H1 (cell line): ENCODE data around the gene SBK2.

ENCODE experiments used
- ATF3 ChIP-seq: IDR thresholded peaks from 2 replicates; pipeline ENCODE4 v1.6.1; 2011; ENCODE audit warnings: low read depth, mild to moderate bottlenecking, low read length; ENCODE audit not compliant: insufficient read depth
- CBX8 ChIP-seq: fragments of 300-800, 300-1000 bp; sonication (generic); IDR thresholded peaks from 2 replicates; pipeline ENCODE4 v1.7.1; 2016; ENCODE audit warnings: low read depth, low read length, borderline replicate concordance
- CEBPB ChIP-seq: IDR thresholded peaks from 2 replicates; pipeline ENCODE4 v1.6.1; 2012; ENCODE audit warnings: low read depth, low read length
- CTCF ChIP-seq, 3 experiments: IDR thresholded peaks; 1 replicate in 2 of 3; 2 replicates in 1 of 3; pipeline versions ENCODE4 v1.5.1 to v1.6.1; 2011; ENCODE audit warnings: low read length in 3 of 3, mild to moderate bottlenecking in 3 of 3, inconsistent platforms in 2 of 3, low read depth in 1 of 3, moderate library complexity in 1 of 3; ENCODE audit not compliant: insufficient read depth in 1 of 3; ENCODE audit errors: control extremely low read depth in 1 of 3
- EZH2 ChIP-seq: fragments of 200-600 bp; sonication (generic); IDR thresholded peaks from 2 replicates; pipeline ENCODE4 v1.7.1; 2012; ENCODE audit warnings: low read depth, mild to moderate bottlenecking, moderate library complexity, low read length, inconsistent platforms; ENCODE audit not compliant: severe bottlenecking
- JUN ChIP-seq: IDR thresholded peaks from 2 replicates; pipeline ENCODE4 v1.6.1; 2011; ENCODE audit warnings: low read depth, mild to moderate bottlenecking, improper control_type of control experiment, low read length
- NANOG ChIP-seq: IDR thresholded peaks from 2 replicates; pipeline ENCODE4 v1.6.1; 2011; ENCODE audit warnings: low read length, low read depth, mild to moderate bottlenecking, inconsistent platforms; ENCODE audit not compliant: insufficient read depth, poor library complexity, severe bottlenecking
- POLR2A ChIP-seq, 2 experiments: IDR thresholded peaks; 1 replicate in 1 of 2; 2 replicates in 1 of 2; pipeline ENCODE4 v1.6.1; 2011; ENCODE audit warnings: low read depth in 2 of 2, low read length in 2 of 2, mild to moderate bottlenecking in 2 of 2; ENCODE audit errors: control extremely low read depth in 1 of 2
- POLR2AphosphoS5 ChIP-seq: IDR thresholded peaks from 2 replicates; pipeline ENCODE4 v1.6.1; 2011; ENCODE audit warnings: low read depth, low read length
- RBBP5 ChIP-seq: IDR thresholded peaks from 2 replicates; pipeline ENCODE4 v1.7.1; 2012; ENCODE audit warnings: low read depth, mild to moderate bottlenecking, inconsistent platforms, low read length, moderate library complexity, borderline replicate concordance
- RFX5 ChIP-seq: IDR thresholded peaks from 2 replicates; pipeline ENCODE4 v1.6.1; 2011; ENCODE audit warnings: low read depth, low read length, improper control_type of control experiment, borderline replicate concordance
- TBP ChIP-seq: IDR thresholded peaks from 2 replicates; pipeline ENCODE4 v1.6.1; 2011; ENCODE audit warnings: low read depth, low read length, improper control_type of control experiment
- TCF12 ChIP-seq: IDR thresholded peaks from 2 replicates; pipeline ENCODE4 v1.6.1; 2011; ENCODE audit warnings: low read depth, mild to moderate bottlenecking, low read length

GRCh38 chr19:55579766-55580621, 43.1 kb upstream of the SBK2 start:
- TF ChIP-seq ATF3: no peak
- no peak for TF ChIP-seq POLR2AphosphoS5
- no peak for TF ChIP-seq RFX5
- no peak for TF ChIP-seq JUN
- TF ChIP-seq CTCF (IDR thresholded peaks at IDR 0.05; ENCODE audit: control extremely low read depth in 1 of 3, insufficient read depth in 1 of 3, low read depth in 1 of 3, low read length in 3 of 3): no peak
- TF ChIP-seq CEBPB: no peak
- TF ChIP-seq TBP: no peak
- TF ChIP-seq EZH2: no peak
- TF ChIP-seq CBX8: no peak
- no peak for TF ChIP-seq TCF12
- no peak for TF ChIP-seq RBBP5
- TF ChIP-seq POLR2A (IDR thresholded peaks at IDR 0.05; ENCODE audit: control extremely low read depth in 1 of 2, low read depth in 2 of 2, low read length in 2 of 2): no peak
- no peak for TF ChIP-seq NANOG
